ENCODE results near the gene ZNF516. TPM values are rescaled to one million over a fixed set of nuclear protein-coding genes. Genes with fewer than 3 reads are reported as not detected.

The ZNF516 gene
- total and polyA plus RNA-seq, 2 of the 13 experiments (the other 11 are each of a cell fraction or from before 2014, with no cell fraction given): 16.6 to 18.7 TPM

DNA sequence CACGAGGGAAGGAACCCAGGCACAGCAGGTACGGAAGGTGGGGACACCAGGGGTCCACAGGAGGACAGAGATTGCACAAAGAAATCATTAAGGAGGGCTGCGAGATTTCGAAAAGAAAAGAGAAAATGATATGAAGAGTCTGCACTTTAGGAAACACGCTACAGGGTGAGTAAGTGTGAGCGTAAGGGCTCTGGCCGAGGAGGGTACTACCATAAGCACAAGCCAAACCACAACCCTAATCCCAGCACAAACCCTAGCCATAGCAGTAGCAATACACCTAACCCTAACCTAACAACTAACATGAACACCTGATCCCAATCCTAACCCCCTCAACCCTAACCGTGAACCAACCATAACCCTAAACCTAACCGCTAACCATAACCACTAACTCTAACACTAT, 104.0 kb downstream of the ZNF516 start:
- ATAC-seq (0 out of 3 replicates have a peak, but pooled peaks have one; percentile 15), FAIRE-seq (no peak), DNase-seq (ENCODE audit: low spot score) (no peak)
- ChIA-PET CTCF (ENCODE audit: low intra/inter-chr PET ratio, low total read pairs) (no interaction called here), POLR2A (no interaction called here)
- Histone ChIP-seq H3K9me3 (ENCODE audit: low read length) (no peaks in the 10 kb centered on the region), H3K79me2 (ENCODE audit: insufficient read depth, low read length) (peaks cover 60% of the 10 kb centered on the region), H3K4me2 (ENCODE audit: low read depth, low read length) (no peak overlapping the region), H3K4me3 (replicated peaks in 1 of 3; ENCODE audit: insufficient read depth in 1 of 3, low read depth in 2 of 3, low read length in 3 of 3) (no peak overlapping the region), H4K20me1 (ENCODE audit: insufficient read depth, low read length) (peaks cover 62% of the 10 kb centered on the region), H3K9ac (ENCODE audit: insufficient read depth, low read depth, low read length) (no peak overlapping the region), H3K4me1 (ENCODE audit: insufficient read depth, low read length) (no peaks in the 10 kb centered on the region), H2AFZ (ENCODE audit: low read length) (no peak overlapping the region), H3K27ac (ENCODE audit: extremely low read length, insufficient read depth, low read length) (no peak overlapping the region), H3K36me3 (replicated peaks in 1 of 2; ENCODE audit: control insufficient read depth in 1 of 2, insufficient read depth in 2 of 2, low read length in 2 of 2) (peaks cover 4 to 23% of the 10 kb centered on the region in 2 experiments; a peak in 3 of 5 replicates), H3K27me3 (ENCODE audit: control insufficient read depth in 1 of 2, insufficient read depth in 2 of 2, low read length in 2 of 2) (no peaks in the 10 kb centered on the region)
- intact Hi-C loops (cut with micrococcal nuclease; ENCODE audit: unreplicated experiment) (no loop called here), in situ Hi-C loops (cut with HindIII; ENCODE audit: extremely low pct_ligation_motif_present, low pct_unique_long_range_greater_than_20kb) (no loop called here)
- TF ChIP-seq, protein P1, sequence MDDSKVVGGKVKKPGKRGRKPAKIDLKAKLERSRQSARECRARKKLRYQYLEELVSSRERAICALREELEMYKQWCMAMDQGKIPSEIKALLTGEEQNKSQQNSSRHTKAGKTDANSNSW (CRISPR knock-in tag; IDR thresholded peaks at IDR 0.05; ENCODE audit: borderline replicate concordance): no peak
- TF ChIP-seq, protein P2, sequence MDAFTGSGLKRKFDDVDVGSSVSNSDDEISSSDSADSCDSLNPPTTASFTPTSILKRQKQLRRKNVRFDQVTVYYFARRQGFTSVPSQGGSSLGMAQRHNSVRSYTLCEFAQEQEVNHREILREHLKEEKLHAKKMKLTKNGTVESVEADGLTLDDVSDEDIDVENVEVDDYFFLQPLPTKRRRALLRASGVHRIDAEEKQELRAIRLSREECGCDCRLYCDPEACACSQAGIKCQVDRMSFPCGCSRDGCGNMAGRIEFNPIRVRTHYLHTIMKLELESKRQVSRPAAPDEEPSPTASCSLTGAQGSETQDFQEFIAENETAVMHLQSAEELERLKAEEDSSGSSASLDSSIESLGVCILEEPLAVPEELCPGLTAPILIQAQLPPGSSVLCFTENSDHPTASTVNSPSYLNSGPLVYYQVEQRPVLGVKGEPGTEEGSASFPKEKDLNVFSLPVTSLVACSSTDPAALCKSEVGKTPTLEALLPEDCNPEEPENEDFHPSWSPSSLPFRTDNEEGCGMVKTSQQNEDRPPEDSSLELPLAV (CRISPR knock-in tag; conservative IDR thresholded peaks at IDR 0.05; ENCODE audit: low read depth): no peak
- TF ChIP-seq POLR2AphosphoS2 (IDR thresholded peaks at IDR 0.05; ENCODE audit: low read depth, low read length) (no peak), SP4 (CRISPR knock-in tag; IDR thresholded peaks at IDR 0.05) (no peak), ZBTB8A (CRISPR knock-in tag; IDR thresholded peaks at IDR 0.05; ENCODE audit: borderline replicate concordance, low read depth) (no peak), ZNF235 (CRISPR knock-in tag; IDR thresholded peaks at IDR 0.05; ENCODE audit: borderline replicate concordance) (no peak), ZBTB3 (CRISPR knock-in tag; IDR thresholded peaks at IDR 0.05; ENCODE audit: borderline replicate concordance, low read depth) (no peak), TBP (CRISPR knock-in tag; IDR thresholded peaks at IDR 0.05) (no peak)
- TF ChIP-seq, protein P3, sequence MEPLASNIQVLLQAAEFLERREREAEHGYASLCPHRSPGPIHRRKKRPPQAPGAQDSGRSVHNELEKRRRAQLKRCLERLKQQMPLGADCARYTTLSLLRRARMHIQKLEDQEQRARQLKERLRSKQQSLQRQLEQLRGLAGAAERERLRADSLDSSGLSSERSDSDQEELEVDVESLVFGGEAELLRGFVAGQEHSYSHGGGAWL (CRISPR knock-in tag; IDR thresholded peaks at IDR 0.05): no peak
- WGBS (ENCODE audit: low lambda C conversion rate): 95% methylated on average over 9 of the region's 9 CpGs
- no TSS peak for BruUV-seq (replicated peaks)
